GM19035 (cell line): ENCODE measurements around the gene RPL6.
"Not testable (repeated sequence)": the region's sequence is repeated elsewhere in the genome, so short reads cannot be mapped to it uniquely, and the experiment has no call there.

Experiments used
- ATAC-seq: cut with Tn5 transposase; IDR thresholded peaks from one replicate; pipeline ENCODE4 v1.9.1; 2021; ENCODE audit not compliant: unreplicated experiment

RPL6 gene

GRCh38 chr12:112409064-112409905 is at the start of gene RPL6:
TSS of gene RPL6 (minus strand) at chr12:112409605. CDS start at chr12:112408656, 949 bp downstream.
- ATAC-seq, result peak; percentile 90

- no peak for ATAC-seq
Observed at GRCh38 chr12:112458751-112459150, 49.3 kb upstream of the RPL6 start.

- no peak for ATAC-seq
Observed at GRCh38 chr12:112458330-112458729, 48.9 kb upstream of the RPL6 start.

GRCh38 chr12:112457142-112457541 is 47.7 kb upstream of the RPL6 start:
- ATAC-seq, result not testable (repeated sequence)

GRCh38 chr12:112456029-112456428 is 46.6 kb upstream of the RPL6 start:
- no peak for ATAC-seq

GRCh38 chr12:112450725-112451124 is 41.3 kb upstream of the RPL6 start:
- no peak for ATAC-seq

- ATAC-seq, result not testable (repeated sequence)
Observed at GRCh38 chr12:112448165-112448564, 38.8 kb upstream of the RPL6 start.

- no peak for ATAC-seq
Observed at GRCh38 chr12:112447106-112447505, 37.7 kb upstream of the RPL6 start.

GRCh38 chr12:112446008-112446725 is 36.8 kb upstream of the RPL6 start:
- ATAC-seq, result no peak

GRCh38 chr12:112443916-112444315 is 34.5 kb upstream of the RPL6 start:
- ATAC-seq, result no peak

GRCh38 chr12:112440653-112441052 is 31.2 kb upstream of the RPL6 start:
- not testable (repeated sequence) for ATAC-seq

GRCh38 chr12:112439769-112440168 is 30.4 kb upstream of the RPL6 start:
- ATAC-seq, result no peak

GRCh38 chr12:112438645-112439044 is 29.2 kb upstream of the RPL6 start:
- not testable (repeated sequence) for ATAC-seq

- no peak for ATAC-seq
Observed at GRCh38 chr12:112433551-112433950, 24.1 kb upstream of the RPL6 start.

GRCh38 chr12:112431965-112432364 is 22.6 kb upstream of the RPL6 start:
- ATAC-seq, result no peak

GRCh38 chr12:112430929-112431328 is 21.5 kb upstream of the RPL6 start:
- no peak for ATAC-seq

GRCh38 chr12:112427760-112428159 is 18.4 kb upstream of the RPL6 start:
- ATAC-seq, result no peak

- ATAC-seq, result no peak
Observed at GRCh38 chr12:112425582-112426382, 16.4 kb upstream of the RPL6 start.

GRCh38 chr12:112424126-112424525 is 14.7 kb upstream of the RPL6 start:
- no peak for ATAC-seq

- no peak for ATAC-seq
Observed at GRCh38 chr12:112422531-112422930, 13.1 kb upstream of the RPL6 start.

- no peak for ATAC-seq
Observed at GRCh38 chr12:112421363-112421762, 12.0 kb upstream of the RPL6 start.
